Activated CD8-positive, alpha-beta memory T cell treated with anti-CD3 and anti-CD28 coated beads for 4 hours (primary cell): ENCODE data around the gene TECR.

Source experiments
- DNase-seq, 2 donors: peaks; one replicate each; pipeline ENCODE4 v3.0.0-alpha.2; 2020; ENCODE audit warnings: low read depth in 2 of 2

The TECR gene

GRCh38 chr19:14507704-14508542 lies 21.5 kb upstream of the TECR start:
- DNase-seq, result no peak

DNA sequence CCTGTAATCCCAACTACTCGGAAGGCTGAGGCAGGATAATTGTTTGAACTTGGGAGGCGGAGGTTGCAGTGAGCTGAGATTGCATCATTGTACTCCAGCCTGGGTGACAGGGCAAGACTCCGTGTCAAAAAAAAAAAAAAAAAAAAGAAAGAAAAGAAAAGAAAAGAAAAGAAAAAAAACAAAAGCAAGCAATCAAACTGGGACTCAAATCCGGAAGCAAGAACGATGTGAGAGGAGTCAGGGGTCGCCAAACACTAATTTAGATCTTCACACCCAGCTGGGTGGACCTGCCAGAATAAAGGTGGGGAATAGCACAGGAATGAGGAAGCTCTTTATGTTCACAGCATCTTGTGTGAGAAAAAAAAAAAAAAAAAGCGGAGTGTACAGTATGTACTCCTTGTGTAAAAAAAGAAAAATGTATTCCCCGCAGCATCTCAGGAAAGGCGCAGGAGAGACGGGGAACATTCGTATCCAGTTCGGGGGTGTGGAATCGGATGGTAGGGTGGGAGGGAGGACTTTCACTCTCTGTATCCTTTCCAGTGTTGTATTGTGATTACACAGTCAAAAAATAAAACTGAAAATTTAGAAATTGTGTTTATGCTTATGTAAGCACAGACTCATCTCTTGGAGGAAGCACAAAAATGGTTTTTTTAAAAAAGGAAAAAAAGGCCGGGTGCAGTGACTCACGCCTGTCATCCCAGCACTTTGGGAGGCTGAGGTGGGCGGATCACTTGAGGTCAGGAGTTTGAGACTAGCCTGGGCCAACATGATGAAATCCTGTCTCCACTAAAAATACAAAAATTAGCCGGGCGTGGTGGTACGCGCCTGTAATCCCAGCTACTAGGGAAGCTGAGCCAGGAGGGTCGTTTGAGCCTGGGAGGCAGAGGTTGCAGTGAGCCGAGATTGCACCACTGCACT lies 18.8 kb upstream of the TECR start:
- DNase-seq, result no peak

- DNase-seq, result no peak
Measured at GRCh38 chr19:14511229-14511593, 18.2 kb upstream of the TECR start.

- DNase-seq, result no peak
Measured at GRCh38 chr19:14512406-14512961, 16.9 kb upstream of the TECR start.

DNA sequence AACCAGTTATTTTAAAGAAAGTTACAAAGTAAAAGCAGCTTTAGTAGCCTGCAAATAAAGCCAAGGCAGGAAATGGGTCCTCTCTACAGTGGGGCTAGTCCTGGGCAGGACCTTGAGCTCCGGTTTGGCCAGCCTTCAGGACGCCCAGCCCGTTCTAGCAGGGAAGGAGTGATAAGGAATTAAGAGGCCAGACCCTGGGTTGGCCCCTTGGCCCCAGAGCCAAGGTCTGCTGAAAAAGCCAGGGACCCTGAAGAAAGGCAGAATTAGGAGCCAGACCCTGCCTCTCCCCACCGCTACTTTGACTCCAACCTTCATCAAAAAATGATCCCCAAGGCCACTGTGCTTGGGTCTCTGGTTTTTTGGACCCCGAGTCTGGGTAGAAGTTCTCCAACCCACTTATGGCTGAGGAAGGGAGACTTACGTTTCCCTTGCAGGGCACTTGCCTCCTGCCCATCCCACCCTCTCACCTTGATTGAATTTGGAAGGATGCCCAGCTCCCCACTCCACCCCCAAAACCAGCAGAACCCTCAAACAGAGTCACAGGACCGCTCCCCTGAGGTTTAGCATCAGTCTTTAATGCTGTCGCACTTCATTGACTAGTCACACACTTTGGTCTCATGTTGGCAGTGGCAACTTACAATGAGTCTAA lies 15.1 kb upstream of the TECR start:
- DNase-seq, result no peak

- DNase-seq, result no peak
Measured at GRCh38 chr19:14515501-14516047, 13.8 kb upstream of the TECR start.

- no peak for DNase-seq
Measured at GRCh38 chr19:14516048-14516534, 13.3 kb upstream of the TECR start.

DNA sequence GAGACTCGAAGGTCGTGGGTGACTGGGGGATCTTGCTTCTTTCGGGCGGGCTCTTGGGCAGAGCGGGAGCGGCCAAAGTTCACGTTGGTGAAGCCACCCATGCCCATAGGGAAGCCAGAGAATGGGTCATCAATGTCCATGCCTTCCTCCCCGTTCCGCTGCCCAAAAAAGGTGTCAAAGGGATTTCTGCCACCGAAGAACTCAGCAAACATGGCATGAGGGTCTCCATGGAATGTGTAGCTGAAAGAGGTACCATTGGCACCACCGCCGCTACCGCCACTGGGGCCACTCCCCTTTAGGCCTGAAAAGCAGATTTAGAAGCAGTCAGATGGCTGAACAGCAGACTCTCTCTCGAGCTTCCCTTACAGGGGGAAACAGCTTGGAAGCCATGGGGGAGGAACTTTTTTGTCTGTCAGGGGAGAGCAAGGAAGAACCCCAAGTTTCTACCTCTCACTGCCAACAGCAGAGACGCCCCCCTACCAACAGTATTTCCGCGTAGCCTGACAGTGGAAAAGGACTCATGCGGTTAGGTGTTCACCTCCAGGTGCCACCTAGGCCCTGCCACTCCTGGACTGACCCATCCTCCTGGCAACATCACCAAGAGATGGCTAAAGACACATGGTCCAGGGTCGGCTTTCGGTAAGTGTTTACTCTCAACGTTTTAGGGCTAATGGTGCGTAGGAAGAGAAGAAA lies 12.5 kb upstream of the TECR start:
- no peak for DNase-seq

- DNase-seq, result no peak
Measured at GRCh38 chr19:14517446-14517839, 12.0 kb upstream of the TECR start.

GRCh38 chr19:14517840-14518505 lies 11.4 kb upstream of the TECR start, which contains the start of gene DNAJB1:
Gene DNAJB1, minus strand, starts transcription at chr19:14518397. Its CDS starts 48 bp downstream, at chr19:14518349.
- peak; percentile 34 to 44 for DNase-seq

DNA sequence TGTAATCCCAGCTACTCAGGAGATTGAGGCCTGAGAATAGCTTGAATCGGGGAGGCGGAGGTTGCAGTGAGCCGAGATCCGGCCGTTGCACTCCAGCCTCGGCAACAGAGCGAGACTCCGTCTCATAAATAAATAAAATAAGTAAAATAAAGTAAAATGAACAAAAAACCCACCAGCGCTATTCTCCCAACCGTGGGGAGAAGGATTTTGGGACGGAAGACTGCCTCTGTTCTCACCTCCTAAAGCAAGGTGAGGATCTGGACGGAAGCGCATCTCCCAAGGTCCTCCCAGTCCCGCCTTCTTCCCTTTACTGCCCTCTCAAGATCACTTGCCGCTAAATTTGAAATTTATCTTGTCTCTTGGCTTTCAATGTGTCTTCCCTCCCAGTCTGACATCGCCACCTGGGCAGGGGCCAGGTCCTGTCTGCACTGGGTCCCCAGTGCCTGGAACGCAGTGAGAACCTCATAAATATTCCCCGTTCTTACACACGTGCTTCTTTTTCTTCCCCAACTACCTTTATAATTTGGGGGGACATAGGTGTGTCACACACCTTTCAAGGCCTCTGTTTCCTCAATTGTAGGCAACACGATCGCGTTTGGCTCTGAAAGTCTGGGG lies 10.0 kb upstream of the TECR start:
- no peak for DNase-seq

DNA sequence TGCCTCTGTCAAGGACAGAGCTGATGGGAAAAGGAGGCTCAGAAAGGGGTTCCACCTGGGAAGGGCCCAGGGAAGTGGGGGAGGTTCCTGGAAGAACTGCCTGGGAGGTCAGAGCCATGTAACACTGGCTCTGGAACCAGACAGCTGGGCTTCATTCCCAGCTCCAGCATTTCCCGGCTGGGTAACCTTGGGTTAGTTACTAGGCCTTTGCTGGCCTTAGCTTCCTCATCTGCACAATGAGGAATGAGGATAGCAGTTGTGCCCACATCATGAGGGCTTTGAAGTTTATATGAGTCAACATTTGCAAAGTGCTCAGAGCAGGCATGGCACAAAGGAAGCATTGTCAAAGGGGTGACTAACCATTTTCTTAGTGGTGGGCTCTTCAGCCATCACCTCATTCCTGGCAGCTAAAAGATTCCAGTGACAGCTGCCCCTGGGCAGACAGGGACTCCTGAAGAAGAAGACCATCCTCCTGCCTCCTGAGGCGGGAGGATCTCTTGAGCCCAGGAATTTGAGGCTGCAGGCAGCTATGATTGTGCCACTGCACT lies 9.5 kb upstream of the TECR start:
- DNase-seq, result no peak

DNA sequence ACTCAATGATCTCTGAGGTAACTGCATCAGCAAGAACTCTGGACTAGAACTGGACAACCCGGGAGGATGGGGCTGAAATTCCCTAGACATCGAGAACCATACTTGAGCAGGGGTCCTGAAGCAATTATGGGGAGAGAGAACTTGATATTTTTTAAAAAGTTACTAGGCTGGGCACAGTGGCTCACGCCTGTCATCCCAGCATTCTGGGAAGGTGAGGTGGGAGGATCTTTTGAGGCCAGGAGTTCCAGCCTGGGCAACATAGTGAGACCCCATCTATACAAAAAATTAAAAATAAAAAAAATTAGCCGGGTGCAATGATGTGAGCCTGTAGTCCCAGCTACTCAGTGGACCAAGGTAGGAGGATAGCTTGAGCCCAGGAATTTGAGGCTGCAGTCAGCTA lies 8.9 kb upstream of the TECR start:
- no peak for DNase-seq

DNA sequence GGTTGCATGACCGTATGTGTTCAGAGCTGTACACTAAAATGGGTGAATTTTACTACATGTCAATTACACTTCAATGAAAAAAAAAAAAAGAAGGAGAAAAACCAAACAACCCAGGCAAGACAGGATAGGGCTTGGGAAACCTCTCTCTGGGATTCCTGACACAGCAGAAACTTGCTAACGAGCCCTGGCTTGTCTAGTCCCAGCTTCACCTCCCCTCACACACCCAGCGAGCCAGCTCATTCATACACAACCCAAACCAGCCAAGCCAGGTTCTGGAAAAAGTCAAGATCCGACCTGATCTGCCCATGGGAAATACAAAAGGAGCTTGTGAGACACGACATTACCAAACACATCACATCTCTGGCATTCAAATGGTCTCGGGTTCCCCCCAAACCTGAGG lies 3.7 kb upstream of the TECR start:
- DNase-seq, result no peak

DNA sequence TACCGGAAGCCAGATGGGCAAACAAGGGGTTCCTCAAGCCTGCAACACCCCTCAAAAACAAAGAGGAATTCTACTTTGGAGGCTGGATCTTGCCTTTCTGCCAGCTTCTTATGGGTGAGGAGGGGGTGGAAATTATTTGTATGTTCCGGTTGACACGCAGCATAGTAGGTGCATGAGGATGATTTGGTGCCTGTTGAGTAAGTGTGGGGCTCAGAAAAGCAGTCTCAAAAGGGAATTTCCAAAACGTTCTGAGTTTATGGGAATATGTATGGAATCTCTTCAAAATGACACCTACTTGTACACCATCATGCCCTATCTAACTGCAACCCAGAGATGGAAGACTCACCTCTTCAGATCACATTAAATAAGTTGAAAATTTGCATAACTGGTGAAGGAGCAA lies 3.0 kb upstream of the TECR start:
- no peak for DNase-seq

GRCh38 chr19:14528419-14529253 lies 758 bp upstream of the TECR start:
- no peak for DNase-seq

DNA sequence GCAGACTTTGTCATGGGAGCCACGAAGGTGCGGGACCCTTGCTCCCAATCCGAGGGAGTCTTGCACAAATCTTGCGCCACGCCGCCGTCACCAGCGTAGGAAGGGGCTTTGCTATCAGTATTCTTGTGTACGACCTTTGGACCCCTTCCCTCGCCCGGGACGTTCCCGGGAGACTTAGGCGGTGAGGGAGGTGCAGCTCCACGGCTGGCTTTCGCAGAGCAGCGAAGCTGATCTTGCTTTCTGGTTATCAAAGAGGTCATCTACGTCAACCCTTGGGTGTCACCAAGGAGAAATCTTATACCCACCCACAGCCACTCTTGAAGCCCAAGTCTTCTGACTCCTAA lies 583 bp downstream of the TECR start:
- no peak for DNase-seq

DNA sequence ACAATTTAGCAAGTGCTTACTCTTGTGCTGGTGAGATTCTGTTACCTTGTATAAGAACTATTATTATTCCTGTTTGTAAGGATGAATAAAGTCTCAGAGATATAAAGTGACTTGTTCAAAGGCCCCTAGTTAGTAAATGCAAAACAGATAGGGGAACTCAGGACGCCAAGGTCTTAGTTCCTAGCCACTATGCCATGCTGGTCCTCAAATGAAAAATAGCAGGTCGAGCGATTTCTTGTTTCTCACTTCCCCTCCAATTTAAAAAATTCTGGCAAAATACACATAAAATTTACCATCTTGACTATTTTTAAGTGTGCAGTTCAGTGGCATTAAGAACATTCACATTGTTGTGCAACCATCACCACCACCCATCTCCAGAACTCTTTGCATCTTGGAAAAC lies 1.1 kb downstream of the TECR start:
- no peak for DNase-seq

GRCh38 chr19:14533450-14533849 lies 4.1 kb downstream of the TECR start:
- DNase-seq, result no peak
